Mesangial cell (primary cell): ENCODE data around the gene SOX4. TPM values are rescaled to one million over a fixed set of nuclear protein-coding genes. Genes with fewer than 3 reads are reported as not detected.

Experiments
- total RNA-seq: library from RNA; depleted of rRNA; stranded (reverse); fragments of >200 nt; gene quantifications from 2 replicates; pipeline ENCODE4 v1.2.3, GENCODE V29; 2015

Gene SOX4
- 31.0 and 137 TPM in 2 replicates for total RNA-seq

DNA sequence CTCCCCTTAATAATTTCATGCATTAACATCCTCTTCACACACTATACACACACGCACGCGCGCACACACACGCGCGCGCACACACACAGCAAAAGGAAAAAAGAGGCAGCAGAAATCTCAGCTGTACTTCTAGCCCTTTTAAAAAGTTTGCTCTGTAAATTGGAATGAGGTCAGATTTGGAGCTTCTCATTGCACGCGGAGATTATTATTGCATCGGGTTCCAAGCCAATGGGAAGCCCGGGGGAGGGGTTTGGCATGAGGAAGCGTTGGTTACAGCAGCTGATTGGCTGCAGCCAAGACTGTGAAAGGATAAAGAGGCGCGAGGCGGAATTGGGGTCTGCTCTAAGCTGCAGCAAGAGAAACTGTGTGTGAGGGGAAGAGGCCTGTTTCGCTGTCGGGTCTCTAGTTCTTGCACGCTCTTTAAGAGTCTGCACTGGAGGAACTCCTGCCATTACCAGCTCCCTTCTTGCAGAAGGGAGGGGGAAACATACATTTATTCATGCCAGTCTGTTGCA is at the start of gene SOX4:
Gene SOX4, plus strand, starts transcription at position 340 of the 515 bp plus-strand sequence. CDS start 784 bp downstream, outside the sequence.

